ENCODE measurements around the gene GLI3.
"Not testable (repeated sequence)": the region's sequence is repeated elsewhere in the genome, so short reads cannot be mapped to it uniquely, and the experiment has no call there.

Gene GLI3

GRCh38 chr7:42212541-42213090 lies 24.4 kb downstream of the GLI3 start:
- no peak for DNase-seq (ENCODE audit: low read depth)

- DNase-seq (ENCODE audit: low read depth) = no peak
These were observed 25.1 kb downstream of the GLI3 start for GRCh38 chr7:42211938-42212337.

GRCh38 chr7:42210779-42211178 lies 26.2 kb downstream of the GLI3 start:
- no peak for DNase-seq (ENCODE audit: low read depth)

GRCh38 chr7:42210333-42210732 lies 26.7 kb downstream of the GLI3 start:
- DNase-seq (ENCODE audit: low read depth) = no peak

- not testable (repeated sequence) for DNase-seq (ENCODE audit: low read depth)
These were observed 27.9 kb downstream of the GLI3 start for GRCh38 chr7:42209085-42209484.

GRCh38 chr7:42208572-42208971 lies 28.4 kb downstream of the GLI3 start:
- no peak for DNase-seq (ENCODE audit: low read depth)

GRCh38 chr7:42207420-42207819 lies 29.6 kb downstream of the GLI3 start:
- DNase-seq (ENCODE audit: low read depth) = no peak

- no peak for DNase-seq (ENCODE audit: low read depth)
These were observed 33.7 kb downstream of the GLI3 start for GRCh38 chr7:42203336-42203735.

- no peak for DNase-seq (ENCODE audit: low read depth)
These were observed 34.4 kb downstream of the GLI3 start for GRCh38 chr7:42202601-42203000.

GRCh38 chr7:42198974-42199668 lies 37.9 kb downstream of the GLI3 start:
- no peak for DNase-seq (ENCODE audit: low read depth)

GRCh38 chr7:42198296-42198695 lies 38.7 kb downstream of the GLI3 start:
- DNase-seq (ENCODE audit: low read depth) = no peak

- no peak for DNase-seq (ENCODE audit: low read depth)
These were observed 39.6 kb downstream of the GLI3 start for GRCh38 chr7:42197451-42197850.

GRCh38 chr7:42194238-42194637 lies 42.8 kb downstream of the GLI3 start:
- no peak for DNase-seq (ENCODE audit: low read depth)

- DNase-seq (ENCODE audit: low read depth) = no peak
These were observed 43.4 kb downstream of the GLI3 start for GRCh38 chr7:42193471-42194129.

- no peak for DNase-seq (ENCODE audit: low read depth)
These were observed 44.1 kb downstream of the GLI3 start for GRCh38 chr7:42192851-42193461.

- no peak for DNase-seq (ENCODE audit: low read depth)
These were observed 44.9 kb downstream of the GLI3 start for GRCh38 chr7:42192066-42192465.

GRCh38 chr7:42189535-42189934 lies 47.5 kb downstream of the GLI3 start:
- DNase-seq (ENCODE audit: low read depth) = no peak

- no peak for DNase-seq (ENCODE audit: low read depth)
These were observed 50.9 kb downstream of the GLI3 start for GRCh38 chr7:42186151-42186550.

- no peak for DNase-seq (ENCODE audit: low read depth)
These were observed 51.3 kb downstream of the GLI3 start for GRCh38 chr7:42185726-42186125.

GRCh38 chr7:42183547-42183946 lies 53.5 kb downstream of the GLI3 start:
- DNase-seq (ENCODE audit: low read depth) = no peak

- DNase-seq (ENCODE audit: low read depth) = no peak
These were observed 55.4 kb downstream of the GLI3 start for GRCh38 chr7:42181566-42181965.

GRCh38 chr7:42180806-42181205 lies 56.2 kb downstream of the GLI3 start:
- DNase-seq (ENCODE audit: low read depth) = no peak

- no peak for DNase-seq (ENCODE audit: low read depth)
These were observed 60.3 kb downstream of the GLI3 start for GRCh38 chr7:42176724-42177101.

All from stimulated activated CD8-positive, alpha-beta memory T cell treated with anti-CD3 and anti-CD28 coated beads, Interleukin-12 subunit alpha, Interleukin-12 subunit beta, amount 100 ng/mL, for 4 hours (primary cell).